K562 (cell line): Measurements from ENCODE around the gene NXF1. TPM values are rescaled to one million over a fixed set of nuclear protein-coding genes. Genes with fewer than 3 reads are reported as not detected.

Experiments
- NCOA2 ChIP-seq, 2 experiments: fragments of 450-650 bp; IDR thresholded peaks; 2 replicates each; pipeline ENCODE4 v1.6.1; 2018; ENCODE audit warnings: mild to moderate bottlenecking in 2 of 2, moderate library complexity in 1 of 2; ENCODE audit not compliant: partially characterized antibody in 2 of 2
- SMC3 ChIP-seq: conservative IDR thresholded peaks from 2 replicates; pipeline ENCODE4 v1.6.1; 2011; ENCODE audit warnings: low read depth, low read length, improper control_type of control experiment; ENCODE audit not compliant: insufficient read depth
- ZNF384 ChIP-seq: IDR thresholded peaks from 2 replicates; pipeline ENCODE4 v1.6.1; 2012; ENCODE audit warnings: low read depth, low read length, improper control_type of control experiment
- ZNF592 ChIP-seq: fragments of 450-650 bp; IDR thresholded peaks from 2 replicates; pipeline ENCODE4 v1.6.1; 2017; ENCODE audit warnings: antibody characterized with exemption, mild to moderate bottlenecking
- polyA plus RNA-seq, 8 experiments: library from polyadenylated mRNA; depleted of rRNA in 4 of 8; stranded (reverse) in 5 of 8; unstranded in 3 of 8; fragments of >200 nt; fragmentation: Nextera tagmentation in 2 of 8; fragmentation: Illumina TruSeq in 1 of 8; extraction: Ambion mirVana in 2 of 8; extraction: Trizol in 1 of 8; gene quantifications; 2 replicates each; pipeline versions ENCODE4 v1.2.1 to v1.2.3, GENCODE V29; 2011 to 2014; ENCODE audit warnings: inconsistent platforms in 1 of 8, missing spikeins in 1 of 8
- total RNA-seq, 7 experiments: library from RNA; depleted of rRNA in 6 of 7; stranded (reverse); fragments of >200 nt in 6 of 7; fragmentation: Illumina TruSeq in 2 of 7; extraction: Trizol in 2 of 7; gene quantifications; 2 replicates each; pipeline versions ENCODE4 v1.2.1 to v1.2.3, GENCODE V29; 2011 to 2021; ENCODE audit warnings: low replicate concordance in 1 of 7
- TF ChIP-seq, protein P1 (sequence below): sonication (generic); formaldehyde crosslinking; IDR thresholded peaks from 2 replicates; pipeline ENCODE4 v1.8.0; 2023; ENCODE audit warnings: missing genetic modification reagents, mild to moderate bottlenecking, borderline replicate concordance

NXF1 gene
- total and polyA plus RNA-seq, 9 of the 15 experiments (the other 6 are each of a cell fraction or from before 2014, with no cell fraction given) = 18.1 to 98.3 (median 35.8) TPM

GRCh38 chr11:62805076-62805892 is at the start of gene NXF1 (continued):
- TF ChIP-seq, protein P1, sequence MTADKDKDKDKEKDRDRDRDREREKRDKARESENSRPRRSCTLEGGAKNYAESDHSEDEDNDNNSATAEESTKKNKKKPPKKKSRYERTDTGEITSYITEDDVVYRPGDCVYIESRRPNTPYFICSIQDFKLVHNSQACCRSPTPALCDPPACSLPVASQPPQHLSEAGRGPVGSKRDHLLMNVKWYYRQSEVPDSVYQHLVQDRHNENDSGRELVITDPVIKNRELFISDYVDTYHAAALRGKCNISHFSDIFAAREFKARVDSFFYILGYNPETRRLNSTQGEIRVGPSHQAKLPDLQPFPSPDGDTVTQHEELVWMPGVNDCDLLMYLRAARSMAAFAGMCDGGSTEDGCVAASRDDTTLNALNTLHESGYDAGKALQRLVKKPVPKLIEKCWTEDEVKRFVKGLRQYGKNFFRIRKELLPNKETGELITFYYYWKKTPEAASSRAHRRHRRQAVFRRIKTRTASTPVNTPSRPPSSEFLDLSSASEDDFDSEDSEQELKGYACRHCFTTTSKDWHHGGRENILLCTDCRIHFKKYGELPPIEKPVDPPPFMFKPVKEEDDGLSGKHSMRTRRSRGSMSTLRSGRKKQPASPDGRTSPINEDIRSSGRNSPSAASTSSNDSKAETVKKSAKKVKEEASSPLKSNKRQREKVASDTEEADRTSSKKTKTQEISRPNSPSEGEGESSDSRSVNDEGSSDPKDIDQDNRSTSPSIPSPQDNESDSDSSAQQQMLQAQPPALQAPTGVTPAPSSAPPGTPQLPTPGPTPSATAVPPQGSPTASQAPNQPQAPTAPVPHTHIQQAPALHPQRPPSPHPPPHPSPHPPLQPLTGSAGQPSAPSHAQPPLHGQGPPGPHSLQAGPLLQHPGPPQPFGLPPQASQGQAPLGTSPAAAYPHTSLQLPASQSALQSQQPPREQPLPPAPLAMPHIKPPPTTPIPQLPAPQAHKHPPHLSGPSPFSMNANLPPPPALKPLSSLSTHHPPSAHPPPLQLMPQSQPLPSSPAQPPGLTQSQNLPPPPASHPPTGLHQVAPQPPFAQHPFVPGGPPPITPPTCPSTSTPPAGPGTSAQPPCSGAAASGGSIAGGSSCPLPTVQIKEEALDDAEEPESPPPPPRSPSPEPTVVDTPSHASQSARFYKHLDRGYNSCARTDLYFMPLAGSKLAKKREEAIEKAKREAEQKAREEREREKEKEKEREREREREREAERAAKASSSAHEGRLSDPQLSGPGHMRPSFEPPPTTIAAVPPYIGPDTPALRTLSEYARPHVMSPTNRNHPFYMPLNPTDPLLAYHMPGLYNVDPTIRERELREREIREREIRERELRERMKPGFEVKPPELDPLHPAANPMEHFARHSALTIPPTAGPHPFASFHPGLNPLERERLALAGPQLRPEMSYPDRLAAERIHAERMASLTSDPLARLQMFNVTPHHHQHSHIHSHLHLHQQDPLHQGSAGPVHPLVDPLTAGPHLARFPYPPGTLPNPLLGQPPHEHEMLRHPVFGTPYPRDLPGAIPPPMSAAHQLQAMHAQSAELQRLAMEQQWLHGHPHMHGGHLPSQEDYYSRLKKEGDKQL (CRISPR knock-in tag) = peak; percentile 86; the same call in 1 of the 2 replicates
- TF ChIP-seq ZNF384 (no peak), ZNF592 (no peak), SMC3 (0 out of 2 replicates have a peak, but pooled peaks have one; percentile 25), NCOA2 (IDR thresholded peaks at IDR 0.05; ENCODE audit: partially characterized antibody in 2 of 2) (no peak)
